Natural killer cell (primary cell): ENCODE data around the gene RDH11. TPM values are rescaled to one million over a fixed set of nuclear protein-coding genes. Genes with fewer than 3 reads are reported as not detected.

ENCODE experiments used
- ATAC-seq, 3 donors: fragments of 150-1000 bp in 2 of 3; fragments of 200-7000 bp in 1 of 3; cut with Tn5 transposase; 1 replicate in 1 of 3; 2 replicates in 2 of 3; pipeline ENCODE4 v1.10.0; 2021; ENCODE audit warnings: mild to moderate bottlenecking in 2 of 3, moderate library complexity in 2 of 3
- DNase-seq, 2 donors: peaks; one replicate each; pipeline versions ENCODE4 v3.0.0 to v3.0.0-alpha.2; 2013 to 2021; ENCODE audit warnings: mixed read lengths in 1 of 2
- H3K27ac ChIP-seq: one replicate; pipeline ENCODE4 v1.5.1; 2013; ENCODE audit warnings: mild to moderate bottlenecking, low read length
- H3K27me3 ChIP-seq: one replicate; pipeline ENCODE4 v1.6.1; 2013; ENCODE audit warnings: low read length; ENCODE audit not compliant: control insufficient read depth, insufficient read depth
- H3K36me3 ChIP-seq: one replicate; pipeline ENCODE4 v1.6.1; 2013; ENCODE audit warnings: low read length; ENCODE audit not compliant: control insufficient read depth, insufficient read depth
- H3K4me1 ChIP-seq: one replicate; pipeline ENCODE4 v1.6.1; 2013; ENCODE audit warnings: low read length; ENCODE audit not compliant: control insufficient read depth, insufficient read depth
- H3K4me3 ChIP-seq: one replicate; pipeline ENCODE4 v1.5.1; 2013; ENCODE audit warnings: low read length
- H3K9me3 ChIP-seq: one replicate; pipeline ENCODE4 v1.6.1; 2013; ENCODE audit warnings: low read length; ENCODE audit not compliant: control insufficient read depth, insufficient read depth
- H3K27ac Mint-ChIP-seq, 2 donors: one replicate each; pipeline ENCODE4 v1.8.0; 2022; ENCODE audit warnings: mild to moderate bottlenecking in 2 of 2, mixed read lengths in 2 of 2, moderate library complexity in 1 of 2
- H3K27me3 Mint-ChIP-seq, 2 donors: one replicate each; pipeline ENCODE4 v1.8.0; 2022; ENCODE audit warnings: low read depth in 2 of 2, mixed read lengths in 2 of 2
- H3K36me3 Mint-ChIP-seq: one replicate; pipeline ENCODE4 v1.8.0; 2022; ENCODE audit warnings: mixed read lengths
- H3K4me1 Mint-ChIP-seq, 2 donors: one replicate each; pipeline ENCODE4 v1.8.0; 2022; ENCODE audit warnings: mixed read lengths in 2 of 2
- H3K4me3 Mint-ChIP-seq: one replicate; pipeline ENCODE4 v1.8.0; 2022; ENCODE audit warnings: mild to moderate bottlenecking, moderate library complexity, mixed read lengths
- H3K9me3 Mint-ChIP-seq, 2 donors: one replicate each; pipeline ENCODE4 v1.8.0; 2022; ENCODE audit warnings: mixed read lengths in 2 of 2
- WGBS: methylation state at CpG from one replicate; pipeline ENCODE4 v1.1.7; 2013; ENCODE audit warnings: missing lambda C conversion rate; ENCODE audit not compliant: insufficient coverage; 5-methylcytosine and 5-hydroxymethylcytosine counted together
- intact Hi-C: fragments of 100-400 bp; cut with micrococcal nuclease; formaldehyde crosslinking; loops from one replicate; pipeline ENCODE4 v1.14.2; 2022
- total RNA-seq, 4 donors: library from RNA; stranded (reverse); fragments of 120-200 nt in 1 of 4; gene quantifications; one replicate each; pipeline versions ENCODE4 v1.2.3 to v1.2.4, GENCODE V29; 2013 to 2022
- TF ChIP-seq, protein P1 (sequence below): fragments of 200-600 bp; IDR thresholded peaks from one replicate; pipeline ENCODE4 v1.8.0; 2022; ENCODE audit warnings: antibody characterized with exemption

Gene RDH11
- total RNA-seq, 3 donors from 2014 or later (not counting 1 experiment from before 2014, with no cell fraction given): 26.5 to 37.4 (median 33.6) TPM

DNA sequence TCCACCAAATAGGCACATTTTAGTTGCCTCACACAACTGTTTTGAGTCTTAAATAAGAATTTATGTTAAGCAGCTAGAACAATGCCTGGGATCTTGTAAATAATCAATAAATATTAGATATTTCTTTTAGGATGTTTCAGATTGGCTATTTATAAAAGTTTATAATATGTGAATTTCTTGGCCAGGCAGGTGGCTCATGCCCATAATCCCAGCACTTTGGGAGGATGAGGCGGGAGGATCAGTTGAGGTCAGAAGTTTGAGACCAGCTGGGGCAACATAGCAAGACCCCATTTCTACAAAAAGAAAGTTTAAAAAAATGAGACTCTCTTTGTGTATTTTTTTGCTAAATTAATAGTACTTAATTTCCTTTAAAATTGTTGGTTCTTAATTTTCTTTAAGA, 54.1 kb downstream of the RDH11 start:
- peaks cover 7% of the 10 kb centered on the region for H3K36me3 ChIP-seq
- H3K9me3 ChIP-seq: no peaks in the 10 kb centered on the region
- Mint-ChIP-seq H3K27ac (no peak overlapping the region), H3K27me3 (no peaks in the 10 kb centered on the region), H3K9me3 (no peaks in the 10 kb centered on the region), H3K36me3 (no peaks in the 10 kb centered on the region), H3K4me3 (no peak overlapping the region), H3K4me1 (peaks cover 0 to 5% of the 10 kb centered on the region in 2 donors)
- TF ChIP-seq, protein P1, sequence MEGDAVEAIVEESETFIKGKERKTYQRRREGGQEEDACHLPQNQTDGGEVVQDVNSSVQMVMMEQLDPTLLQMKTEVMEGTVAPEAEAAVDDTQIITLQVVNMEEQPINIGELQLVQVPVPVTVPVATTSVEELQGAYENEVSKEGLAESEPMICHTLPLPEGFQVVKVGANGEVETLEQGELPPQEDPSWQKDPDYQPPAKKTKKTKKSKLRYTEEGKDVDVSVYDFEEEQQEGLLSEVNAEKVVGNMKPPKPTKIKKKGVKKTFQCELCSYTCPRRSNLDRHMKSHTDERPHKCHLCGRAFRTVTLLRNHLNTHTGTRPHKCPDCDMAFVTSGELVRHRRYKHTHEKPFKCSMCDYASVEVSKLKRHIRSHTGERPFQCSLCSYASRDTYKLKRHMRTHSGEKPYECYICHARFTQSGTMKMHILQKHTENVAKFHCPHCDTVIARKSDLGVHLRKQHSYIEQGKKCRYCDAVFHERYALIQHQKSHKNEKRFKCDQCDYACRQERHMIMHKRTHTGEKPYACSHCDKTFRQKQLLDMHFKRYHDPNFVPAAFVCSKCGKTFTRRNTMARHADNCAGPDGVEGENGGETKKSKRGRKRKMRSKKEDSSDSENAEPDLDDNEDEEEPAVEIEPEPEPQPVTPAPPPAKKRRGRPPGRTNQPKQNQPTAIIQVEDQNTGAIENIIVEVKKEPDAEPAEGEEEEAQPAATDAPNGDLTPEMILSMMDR: no peak
- no peak for ATAC-seq
- H3K27me3 ChIP-seq: no peaks in the 10 kb centered on the region
- WGBS: 90% methylated on average over 1 of the region's 1 CpG
- no peaks in the 10 kb centered on the region for H3K4me1 ChIP-seq
- intact Hi-C loops: no loop called here
- no peak for DNase-seq
- H3K27ac ChIP-seq: no peak overlapping the region
- H3K4me3 ChIP-seq: no peak overlapping the region

DNA sequence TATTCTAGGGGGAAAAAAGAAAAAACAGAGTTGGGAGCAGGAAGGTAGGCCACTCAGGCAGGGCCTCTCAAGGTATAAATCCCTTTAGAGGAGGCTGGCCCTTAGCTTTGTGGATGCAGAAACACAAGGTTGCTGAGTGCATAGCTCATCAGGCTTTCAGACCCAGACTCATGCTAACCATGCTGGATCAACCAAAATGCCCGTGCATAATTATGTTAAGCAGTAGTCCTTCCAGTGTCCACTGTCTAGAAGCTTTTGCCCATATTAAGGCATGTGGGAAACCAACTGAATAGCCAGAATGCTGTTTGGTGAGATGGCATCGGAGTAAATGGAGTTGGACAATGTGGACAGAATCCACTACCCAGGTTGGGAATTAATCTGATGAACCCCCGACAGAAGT, 56.9 kb downstream of the RDH11 start:
- no peak overlapping the region for H3K4me3 Mint-ChIP-seq
- no peak for DNase-seq
- no peaks in the 10 kb centered on the region for H3K4me1 ChIP-seq
- 89% methylated on average over 3 of the region's 3 CpGs for WGBS
- TF ChIP-seq, protein P1: no peak
- peaks cover 0 to 5% of the 10 kb centered on the region in 2 donors for H3K4me1 Mint-ChIP-seq
- no peak overlapping the region for H3K27ac Mint-ChIP-seq
- H3K27me3 Mint-ChIP-seq: peaks cover 0 to 1% of the 10 kb centered on the region in 2 donors
- no peaks in the 10 kb centered on the region for H3K27me3 ChIP-seq
- no peaks in the 10 kb centered on the region for H3K9me3 Mint-ChIP-seq
- H3K27ac ChIP-seq: no peak overlapping the region
- no peaks in the 10 kb centered on the region for H3K36me3 ChIP-seq
- intact Hi-C loops: no loop called here
- H3K4me3 ChIP-seq: no peak overlapping the region
- H3K9me3 ChIP-seq: no peaks in the 10 kb centered on the region
- no peaks in the 10 kb centered on the region for H3K36me3 Mint-ChIP-seq
- ATAC-seq: no peak

GRCh38 chr14:67636361-67636919, 59.1 kb downstream of the RDH11 start:
- Mint-ChIP-seq H3K9me3 (no peaks in the 10 kb centered on the region), H3K27ac (no peak overlapping the region), H3K4me3 (no peak overlapping the region), H3K4me1 (no peaks in the 10 kb centered on the region), H3K36me3 (no peaks in the 10 kb centered on the region), H3K27me3 (peaks cover 0 to 6% of the 10 kb centered on the region in 2 donors)
- no peak overlapping the region for H3K27ac ChIP-seq
- 75% methylated on average over 3 of the region's 3 CpGs for WGBS
- H3K4me1 ChIP-seq: no peaks in the 10 kb centered on the region
- intact Hi-C loops: no loop called here
- no peak for DNase-seq
- H3K9me3 ChIP-seq: no peaks in the 10 kb centered on the region
- H3K27me3 ChIP-seq: no peaks in the 10 kb centered on the region
- no peaks in the 10 kb centered on the region for H3K36me3 ChIP-seq
- no peak overlapping the region for H3K4me3 ChIP-seq
- TF ChIP-seq, protein P1: no peak
- ATAC-seq: no peak
